Keratinocyte (primary cell): ENCODE measurements around the gene RLBP1. TPM values are rescaled to one million over a fixed set of nuclear protein-coding genes. Genes with fewer than 3 reads are reported as not detected.

Source experiments
- DNase-seq: peaks from one replicate; pipeline ENCODE4 v3.0.0-alpha.2; 2011; ENCODE audit warnings: low read depth, missing footprints, low spot score
- FAIRE-seq: peaks from 2 replicates; lab custom pipeline; 2011; peaks lifted over from hg19 to GRCh38; lab: Jason Lieb, UNC
- H2AFZ ChIP-seq: 2 replicates; pipeline ENCODE4 v1.6.0; 2012; ENCODE audit warnings: low read length, control low read depth, inconsistent platforms; ENCODE audit not compliant: control insufficient read depth
- H3K27ac ChIP-seq: 2 replicates; pipeline ENCODE4 v1.5.1; 2011; ENCODE audit warnings: low read length; ENCODE audit not compliant: control insufficient read depth, insufficient read depth
- H3K27me3 ChIP-seq: 3 replicates; pipeline ENCODE4 v1.6.0; 2011; ENCODE audit warnings: low read length; ENCODE audit not compliant: control insufficient read depth, insufficient read depth; ENCODE audit errors: extremely low read depth
- H3K36me3 ChIP-seq, 2 experiments: 2 replicates in 1 of 2; 3 replicates in 1 of 2; pipeline ENCODE4 v1.5.1; 2011; ENCODE audit warnings: low read length in 2 of 2, mild to moderate bottlenecking in 1 of 2; ENCODE audit not compliant: control insufficient read depth in 2 of 2, insufficient read depth in 2 of 2; ENCODE audit errors: extremely low read depth in 1 of 2
- H3K4me1 ChIP-seq: 3 replicates; pipeline ENCODE4 v1.5.1; 2011; ENCODE audit warnings: low read length; ENCODE audit not compliant: control insufficient read depth, insufficient read depth; ENCODE audit errors: extremely low read depth
- H3K4me2 ChIP-seq: 3 replicates; pipeline ENCODE4 v1.6.0; 2011; ENCODE audit warnings: low read depth, low read length; ENCODE audit not compliant: control insufficient read depth, insufficient read depth; ENCODE audit errors: extremely low read depth
- H3K4me3 ChIP-seq, 3 experiments: fragments of 200-600 bp in 1 of 3; sonication (generic) in 1 of 3; 2 replicates in 2 of 3; 3 replicates in 1 of 3; pipeline ENCODE4 v1.5.1; 2011 to 2016; ENCODE audit warnings: low read length in 3 of 3, mild to moderate bottlenecking in 3 of 3, control low read depth in 2 of 3, inconsistent platforms in 1 of 3, low read depth in 1 of 3, mixed read lengths in 1 of 3, mixed run types in 1 of 3, moderate library complexity in 1 of 3; ENCODE audit not compliant: control insufficient read depth in 2 of 3, insufficient read depth in 2 of 3; ENCODE audit errors: extremely low read depth in 1 of 3
- H3K79me2 ChIP-seq: 2 replicates; pipeline ENCODE4 v1.6.0; 2012; ENCODE audit warnings: low read length; ENCODE audit not compliant: control insufficient read depth, insufficient read depth
- H3K9ac ChIP-seq: 3 replicates; pipeline ENCODE4 v1.6.0; 2011; ENCODE audit warnings: low read length; ENCODE audit not compliant: control insufficient read depth, insufficient read depth; ENCODE audit errors: extremely low read depth
- H3K9me1 ChIP-seq: 3 replicates; pipeline ENCODE4 v1.6.0; 2011; ENCODE audit warnings: low read length; ENCODE audit not compliant: control insufficient read depth, insufficient read depth; ENCODE audit errors: extremely low read depth
- H3K9me3 ChIP-seq: 2 replicates; pipeline ENCODE4 v1.5.1; 2012; ENCODE audit warnings: low read depth, low read length; ENCODE audit not compliant: control insufficient read depth
- H4K20me1 ChIP-seq: 3 replicates; pipeline ENCODE4 v1.6.0; 2011; ENCODE audit warnings: low read length; ENCODE audit not compliant: control insufficient read depth, insufficient read depth; ENCODE audit errors: extremely low read depth
- CTCF ChIP-seq, 3 experiments: IDR thresholded peaks in 1 of 3; conservative IDR thresholded peaks in 1 of 3; optimal IDR thresholded peaks in 1 of 3; 2 replicates in 2 of 3; 3 replicates in 1 of 3; pipeline versions ENCODE3 to v1.5.1; 2011; ENCODE audit warnings: low read length in 3 of 3, mild to moderate bottlenecking in 3 of 3, moderate library complexity in 2 of 3, control low read depth in 1 of 3, inconsistent platforms in 1 of 3; ENCODE audit not compliant: insufficient read depth in 2 of 3; ENCODE audit errors: extremely low read depth in 1 of 3
- EZH2 ChIP-seq: IDR thresholded peaks from one replicate; pipeline ENCODE4 v1.6.1; 2012; ENCODE audit warnings: inconsistent platforms, mild to moderate bottlenecking, low read length, moderate library complexity
- dilution Hi-C: fragments of 300-500 bp; cut with MboI; formaldehyde crosslinking; loops from one replicate; pipeline ENCODE4 v1.7.0; 2020; ENCODE audit warnings: low sequenced_read_pairs; ENCODE audit not compliant: extremely low pct_ligation_motif_present
- polyA plus RNA-seq, 5 experiments: library from polyadenylated mRNA; depleted of rRNA in 3 of 5; stranded (reverse) in 3 of 5; stranded (forward) in 1 of 5; unstranded in 1 of 5; fragments of >200 nt; gene quantifications; 1 replicate in 1 of 5; 2 replicates in 3 of 5; 3 replicates in 1 of 5; pipeline versions ENCODE4 v1.2.1 to v1.2.3, GENCODE V29; 2011 to 2012; ENCODE audit warnings: missing spikeins in 2 of 5, low read depth in 1 of 5, low replicate concordance in 1 of 5

Gene RLBP1
- polyA plus RNA-seq, 1 donor (not counting 4 experiments of a cell fraction or from before 2014, with no cell fraction given) = not detected

GRCh38 chr15:89195836-89196235, 25.5 kb downstream of the RLBP1 start:
- dilution Hi-C loops = loop anchor here (10.0 kb wide), 1 partner anchor 141 kb away; no protein-coding TSS in a partner anchor
- peaks cover 2% of the 10 kb centered on the region for H3K9me1 ChIP-seq
- peaks cover 7 to 12% of the 10 kb centered on the region in 2 experiments for H3K36me3 ChIP-seq
- H3K27me3 ChIP-seq = no peaks in the 10 kb centered on the region
- no peaks in the 10 kb centered on the region for H3K79me2 ChIP-seq
- DNase-seq (no peak), FAIRE-seq (no peak)
- H4K20me1 ChIP-seq = no peaks in the 10 kb centered on the region
- H3K4me1 ChIP-seq = peaks cover 14% of the 10 kb centered on the region
- H2AFZ ChIP-seq = no peak overlapping the region
- H3K9ac ChIP-seq = no peak overlapping the region
- no peak overlapping the region for H3K4me2 ChIP-seq
- no peak overlapping the region for H3K27ac ChIP-seq
- no peak overlapping the region for H3K4me3 ChIP-seq
- TF ChIP-seq CTCF (optimal IDR thresholded peaks at IDR 0.05 in 1 of 3, IDR thresholded peaks at IDR 0.05 in 1 of 3, conservative IDR thresholded peaks at IDR 0.05 in 1 of 3; ENCODE audit: extremely low read depth in 1 of 3, insufficient read depth in 2 of 3, low read length in 3 of 3) = no peak
- no peak for TF ChIP-seq EZH2
- no peaks in the 10 kb centered on the region for H3K9me3 ChIP-seq

- TF ChIP-seq CTCF (optimal IDR thresholded peaks at IDR 0.05 in 1 of 3, IDR thresholded peaks at IDR 0.05 in 1 of 3, conservative IDR thresholded peaks at IDR 0.05 in 1 of 3; ENCODE audit: extremely low read depth in 1 of 3, insufficient read depth in 2 of 3, low read length in 3 of 3) (no peak), EZH2 (no peak)
- DNase-seq (no peak), FAIRE-seq (no peak)
- Histone ChIP-seq H4K20me1 (no peaks in the 10 kb centered on the region), H3K9me3 (no peaks in the 10 kb centered on the region), H3K36me3 (peaks cover 7 to 12% of the 10 kb centered on the region in 2 experiments), H3K4me1 (peaks cover 14% of the 10 kb centered on the region), H3K27me3 (no peaks in the 10 kb centered on the region), H3K9ac (no peak overlapping the region), H3K4me2 (no peak overlapping the region), H2AFZ (no peak overlapping the region), H3K27ac (no peak overlapping the region), H3K79me2 (no peaks in the 10 kb centered on the region), H3K4me3 (no peak overlapping the region), H3K9me1 (peaks cover 2% of the 10 kb centered on the region)
- dilution Hi-C loops = loop anchor here (10.0 kb wide), 1 partner anchor 140 kb away; no protein-coding TSS in a partner anchor
Observed at GRCh38 chr15:89194608-89195007, 26.8 kb downstream of the RLBP1 start.
